ENCODE measurements around the gene ZMYND11.

ZMYND11 gene

GRCh38 chr10:210297-210696 is 75.0 kb downstream of the ZMYND11 start:
- DNase-seq: no peak
- H3K9me3 ChIP-seq: no peaks in the 10 kb centered on the region
- no peak for TF ChIP-seq CTCF (IDR thresholded peaks at IDR 0.05; ENCODE audit: low read depth, low read length)
- H3K4me1 ChIP-seq: no peaks in the 10 kb centered on the region
- H3K36me3 ChIP-seq: peaks cover 2% of the 10 kb centered on the region; the same call in 1 of the 2 replicates
- no peak overlapping the region for H3K4me3 ChIP-seq (ENCODE audit: low read depth, low read length)
- no peaks in the 10 kb centered on the region for H3K27me3 ChIP-seq

GRCh38 chr10:215444-215843 is 80.2 kb downstream of the ZMYND11 start:
- no peak overlapping the region for H3K4me3 ChIP-seq (ENCODE audit: low read depth, low read length)
- H3K36me3 ChIP-seq: no peaks in the 10 kb centered on the region
- TF ChIP-seq CTCF (IDR thresholded peaks at IDR 0.05; ENCODE audit: low read depth, low read length): no peak
- no peak for DNase-seq
- peaks cover 1% of the 10 kb centered on the region for H3K4me1 ChIP-seq
- H3K9me3 ChIP-seq: no peaks in the 10 kb centered on the region
- H3K27me3 ChIP-seq: no peaks in the 10 kb centered on the region

- Histone ChIP-seq H3K4me3 (ENCODE audit: low read depth, low read length) (no peak overlapping the region), H3K9me3 (no peaks in the 10 kb centered on the region), H3K36me3 (no peaks in the 10 kb centered on the region), H3K27me3 (no peaks in the 10 kb centered on the region), H3K4me1 (peaks cover 3% of the 10 kb centered on the region)
- no peak for DNase-seq
- no peak for TF ChIP-seq CTCF (IDR thresholded peaks at IDR 0.05; ENCODE audit: low read depth, low read length)
These were observed 83.5 kb downstream of the ZMYND11 start for GRCh38 chr10:218798-219197.

- H3K9me3 ChIP-seq: no peaks in the 10 kb centered on the region
- TF ChIP-seq CTCF (IDR thresholded peaks at IDR 0.05; ENCODE audit: low read depth, low read length): no peak
- peaks cover 3% of the 10 kb centered on the region for H3K4me1 ChIP-seq
- no peak for DNase-seq
- H3K36me3 ChIP-seq: no peaks in the 10 kb centered on the region
- H3K27me3 ChIP-seq: no peaks in the 10 kb centered on the region
- no peak overlapping the region for H3K4me3 ChIP-seq (ENCODE audit: low read depth, low read length)
These were observed 84.6 kb downstream of the ZMYND11 start for GRCh38 chr10:219731-220472.

- no peak for DNase-seq
- H3K4me1 ChIP-seq: peaks cover 3% of the 10 kb centered on the region
- TF ChIP-seq CTCF (IDR thresholded peaks at IDR 0.05; ENCODE audit: low read depth, low read length): no peak
- H3K9me3 ChIP-seq: no peaks in the 10 kb centered on the region
- no peaks in the 10 kb centered on the region for H3K36me3 ChIP-seq
- no peak overlapping the region for H3K4me3 ChIP-seq (ENCODE audit: low read depth, low read length)
- no peaks in the 10 kb centered on the region for H3K27me3 ChIP-seq
These were observed 89.3 kb downstream of the ZMYND11 start for GRCh38 chr10:224571-224970.

- Histone ChIP-seq H3K27me3 (no peaks in the 10 kb centered on the region), H3K4me1 (no peaks in the 10 kb centered on the region), H3K36me3 (no peaks in the 10 kb centered on the region), H3K9me3 (no peaks in the 10 kb centered on the region), H3K4me3 (ENCODE audit: low read depth, low read length) (no peak overlapping the region)
- DNase-seq: no peak
- no peak for TF ChIP-seq CTCF (IDR thresholded peaks at IDR 0.05; ENCODE audit: low read depth, low read length)
These were observed 90.8 kb downstream of the ZMYND11 start for GRCh38 chr10:226018-226417.
